B cell (primary cell): ENCODE measurements around the gene COX6A2. TPM values are rescaled to one million over a fixed set of nuclear protein-coding genes. Genes with fewer than 3 reads are reported as not detected.

Experiments
- ATAC-seq: fragments of 200-7000 bp; cut with Tn5 transposase; one replicate; pipeline ENCODE4 v1.10.0; 2021; ENCODE audit warnings: low read depth, mild to moderate bottlenecking, moderate number of reproducible peaks, moderate library complexity
- CTCF ChIA-PET: fragments of 350-600 bp; sonication (Branson Sonifier 250); formaldehyde crosslinking; loops from one replicate; lab custom pipeline; 2021; ENCODE audit warnings: antibody characterized with exemption, inconsistent platforms; lab: Charles Lee
- POLR2A ChIA-PET: fragments of 350-600 bp; sonication (Branson Sonifier 250); formaldehyde crosslinking; loops from one replicate; lab custom pipeline; 2021; ENCODE audit warnings: antibody characterized with exemption; lab: Charles Lee
- DNase-seq: peaks from one replicate; pipeline ENCODE4 v3.0.0; 2013
- H2AFZ ChIP-seq: 2 replicates; pipeline ENCODE4 v1.6.1; 2012; ENCODE audit warnings: mild to moderate bottlenecking, low read depth, low read length; ENCODE audit not compliant: insufficient read depth, poor library complexity, severe bottlenecking
- H3K27ac ChIP-seq, 2 donors: 1 replicate in 1 of 2; 2 replicates in 1 of 2; pipeline ENCODE4 v1.5.1; 2012 to 2013; ENCODE audit warnings: low read length in 2 of 2, mild to moderate bottlenecking in 2 of 2, moderate library complexity in 1 of 2
- H3K27me3 ChIP-seq, 4 experiments: fragments of 200-600 bp in 1 of 4; sonication (generic) in 1 of 4; replicated peaks in 1 of 4; 1 replicate in 2 of 4; 2 replicates in 2 of 4; pipeline versions ENCODE4 v1.6.1 to v1.7.0; 2013 to 2016; ENCODE audit warnings: low read length in 3 of 4, mild to moderate bottlenecking in 2 of 4, mixed read lengths in 1 of 4, moderate library complexity in 1 of 4; ENCODE audit not compliant: insufficient read depth in 4 of 4, control insufficient read depth in 3 of 4; ENCODE audit errors: control extremely low read depth in 1 of 4
- H3K36me3 ChIP-seq, 2 experiments: replicated peaks in 1 of 2; 1 replicate in 1 of 2; 2 replicates in 1 of 2; pipeline versions ENCODE4 v1.6.1 to v1.7.1; 2013; ENCODE audit warnings: low read length in 1 of 2; ENCODE audit not compliant: insufficient read depth in 2 of 2, control insufficient read depth in 1 of 2; ENCODE audit errors: control extremely low read depth in 1 of 2, extremely low read depth in 1 of 2
- H3K4me1 ChIP-seq, 2 donors: fragments of 200-600 bp in 1 of 2; sonication (generic) in 1 of 2; 1 replicate in 1 of 2; 2 replicates in 1 of 2; pipeline versions ENCODE4 v1.5.1 to v1.6.1; 2013 to 2017; ENCODE audit warnings: low read length in 2 of 2; ENCODE audit not compliant: control insufficient read depth in 2 of 2, insufficient read depth in 2 of 2
- H3K4me2 ChIP-seq: replicated peaks from 2 replicates; pipeline ENCODE3; 2012; ENCODE audit warnings: mild to moderate bottlenecking, low read depth, low read length; ENCODE audit not compliant: poor library complexity, severe bottlenecking
- H3K4me3 ChIP-seq, 5 experiments: fragments of 200-600 bp in 1 of 5; sonication (generic) in 1 of 5; 1 replicate in 3 of 5; 2 replicates in 2 of 5; pipeline versions ENCODE4 v1.5.1 to v1.7.0; 2011 to 2016; ENCODE audit warnings: low read length in 4 of 5, mild to moderate bottlenecking in 4 of 5, low read depth in 2 of 5, control low read depth in 1 of 5, moderate library complexity in 1 of 5; ENCODE audit not compliant: insufficient read depth in 1 of 5; ENCODE audit errors: control extremely low read depth in 1 of 5, extremely low read depth in 1 of 5
- H3K79me2 ChIP-seq: fragments of 200-600 bp; sonication (generic); one replicate; pipeline ENCODE4 v1.6.0; 2016; ENCODE audit warnings: low read length; ENCODE audit not compliant: control insufficient read depth, insufficient read depth
- H3K9ac ChIP-seq: fragments of 200-600 bp; sonication (generic); 2 replicates; pipeline ENCODE4 v1.6.1; 2017; ENCODE audit warnings: mild to moderate bottlenecking, low read length, moderate library complexity
- H3K9me3 ChIP-seq, 3 donors: one replicate each; pipeline versions ENCODE4 v1.6.1 to v1.7.1; 2013; ENCODE audit warnings: low read length in 2 of 3; ENCODE audit not compliant: control insufficient read depth in 2 of 3, insufficient read depth in 1 of 3; ENCODE audit errors: control extremely low read depth in 1 of 3
- H4K20me1 ChIP-seq: 2 replicates; pipeline ENCODE4 v1.6.0; 2012; ENCODE audit warnings: mild to moderate bottlenecking, low read length; ENCODE audit not compliant: insufficient read depth, control insufficient read depth, poor library complexity, severe bottlenecking
- H3K27ac Mint-ChIP-seq: one replicate; pipeline ENCODE4 v1.8.0; 2021; ENCODE audit warnings: mixed read lengths
- H3K27me3 Mint-ChIP-seq: one replicate; pipeline ENCODE4 v1.8.0; 2021; ENCODE audit warnings: mixed read lengths
- H3K4me1 Mint-ChIP-seq: one replicate; pipeline ENCODE4 v1.8.0; 2021; ENCODE audit warnings: mixed read lengths
- H3K4me3 Mint-ChIP-seq: one replicate; pipeline ENCODE4 v1.8.0; 2021; ENCODE audit warnings: mixed read lengths
- H3K9me3 Mint-ChIP-seq: one replicate; pipeline ENCODE4 v1.8.0; 2022; ENCODE audit warnings: mixed read lengths; ENCODE audit not compliant: insufficient read depth
- EZH2 ChIP-seq: IDR thresholded peaks from 2 replicates; pipeline ENCODE4 v1.6.1; 2012; ENCODE audit warnings: borderline replicate concordance, low read depth, mild to moderate bottlenecking, moderate library complexity, low read length; ENCODE audit not compliant: insufficient read depth, poor library complexity, severe bottlenecking
- WGBS: methylation state at CpG from one replicate; pipeline ENCODE4 v1.1.5; 2013; ENCODE audit warnings: missing lambda C conversion rate; ENCODE audit not compliant: insufficient coverage; 5-methylcytosine and 5-hydroxymethylcytosine counted together
- intact Hi-C: fragments of 100-400 bp; cut with micrococcal nuclease; formaldehyde crosslinking; loops from one replicate; pipeline ENCODE4 v1.10.0; 2022
- polyA plus RNA-seq: library from polyadenylated mRNA; depleted of rRNA; stranded (reverse); fragments of >200 nt; gene quantifications from 2 replicates; pipeline ENCODE4 v1.2.3, GENCODE V29; 2012
- total RNA-seq, 2 donors: library from RNA; stranded (reverse); fragments of 120-200 nt in 1 of 2; gene quantifications; 1 replicate in 1 of 2; 2 replicates in 1 of 2; pipeline versions ENCODE4 v1.2.3 to v1.2.4, GENCODE V29; 2013 to 2022
- TF ChIP-seq, protein P1 (sequence below): fragments of 200-600 bp; IDR thresholded peaks from one replicate; pipeline ENCODE4 v1.8.0; 2022; ENCODE audit warnings: antibody characterized with exemption, mild to moderate bottlenecking

COX6A2 gene
- total and polyA plus RNA-seq, 2 donors (not counting 1 experiment from before 2014, with no cell fraction given): not detected

DNA sequence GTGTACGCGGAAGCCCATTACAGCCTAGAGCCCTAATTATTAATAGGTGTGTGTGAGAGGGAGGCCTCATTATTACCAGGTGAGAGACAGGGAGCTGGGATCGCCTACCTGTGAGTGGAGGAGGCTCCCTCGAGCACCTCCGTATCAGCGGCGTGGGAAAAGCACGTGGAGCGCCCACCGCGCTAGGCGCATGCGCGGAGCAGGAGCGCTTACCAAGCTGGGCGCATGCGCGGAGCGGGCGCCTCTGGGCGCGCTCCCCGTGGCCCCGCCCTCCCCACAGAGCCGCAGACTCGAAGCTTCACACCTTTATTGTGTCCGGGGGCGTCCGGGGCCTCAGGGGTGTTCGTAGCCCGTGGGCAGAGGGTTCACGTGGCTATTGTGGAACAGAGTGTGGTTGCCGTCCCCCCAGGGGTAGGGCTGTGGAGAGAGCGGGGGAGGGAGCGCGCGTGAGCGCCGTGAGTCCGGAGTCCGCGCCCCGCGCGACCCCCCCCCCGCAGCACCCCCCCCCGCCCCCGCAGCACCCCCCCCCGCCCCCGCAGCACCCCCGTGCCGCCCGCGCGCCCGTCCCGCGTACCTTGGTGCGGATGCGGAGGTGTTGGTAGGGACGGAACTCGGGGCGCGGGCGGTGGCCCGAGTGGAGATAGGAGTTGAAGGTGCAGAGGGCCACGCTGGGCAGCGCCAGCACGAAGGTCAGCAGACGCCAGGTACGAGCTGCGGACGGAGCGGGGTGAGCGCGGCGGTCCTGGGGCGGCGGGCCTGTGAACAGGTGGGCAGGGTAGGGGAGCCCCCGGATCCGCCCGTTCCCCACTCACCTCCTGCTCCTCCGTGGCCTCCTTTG, 500 bp downstream of the COX6A2 start:
- Histone ChIP-seq H4K20me1 (no peaks in the 10 kb centered on the region), H3K27ac (no peak overlapping the region), H3K9ac (no peak overlapping the region), H3K36me3 (no peaks in the 10 kb centered on the region), H3K9me3 (peaks cover 0 to 9% (median 0%) of the 10 kb centered on the region in 3 donors), H3K4me1 (peaks cover 3 to 7% of the 10 kb centered on the region in 2 donors), H3K27me3 (no peaks in the 10 kb centered on the region), H3K4me2 (peak overlapping the region; percentile 71), H3K4me3 (peak overlapping the region in 4 of 5 experiments; percentile 2 to 40 (median 20)), H3K79me2 (no peaks in the 10 kb centered on the region), H2AFZ (peak overlapping the region; percentile 62)
- POLR2A ChIA-PET: no interaction called here
- no peaks in the 10 kb centered on the region for H3K9me3 Mint-ChIP-seq
- intact Hi-C loops: no loop called here
- CTCF ChIA-PET: interaction anchor here (0.7 to 1.6 kb wide), 3 partner anchors 16 to 473 kb away, joined by 3 to 6 read pairs (median 3); partner anchors contain the start of gene ZNF843
- peaks cover 15% of the 10 kb centered on the region for H3K27me3 Mint-ChIP-seq
- no peak for TF ChIP-seq EZH2
- TF ChIP-seq, protein P1, sequence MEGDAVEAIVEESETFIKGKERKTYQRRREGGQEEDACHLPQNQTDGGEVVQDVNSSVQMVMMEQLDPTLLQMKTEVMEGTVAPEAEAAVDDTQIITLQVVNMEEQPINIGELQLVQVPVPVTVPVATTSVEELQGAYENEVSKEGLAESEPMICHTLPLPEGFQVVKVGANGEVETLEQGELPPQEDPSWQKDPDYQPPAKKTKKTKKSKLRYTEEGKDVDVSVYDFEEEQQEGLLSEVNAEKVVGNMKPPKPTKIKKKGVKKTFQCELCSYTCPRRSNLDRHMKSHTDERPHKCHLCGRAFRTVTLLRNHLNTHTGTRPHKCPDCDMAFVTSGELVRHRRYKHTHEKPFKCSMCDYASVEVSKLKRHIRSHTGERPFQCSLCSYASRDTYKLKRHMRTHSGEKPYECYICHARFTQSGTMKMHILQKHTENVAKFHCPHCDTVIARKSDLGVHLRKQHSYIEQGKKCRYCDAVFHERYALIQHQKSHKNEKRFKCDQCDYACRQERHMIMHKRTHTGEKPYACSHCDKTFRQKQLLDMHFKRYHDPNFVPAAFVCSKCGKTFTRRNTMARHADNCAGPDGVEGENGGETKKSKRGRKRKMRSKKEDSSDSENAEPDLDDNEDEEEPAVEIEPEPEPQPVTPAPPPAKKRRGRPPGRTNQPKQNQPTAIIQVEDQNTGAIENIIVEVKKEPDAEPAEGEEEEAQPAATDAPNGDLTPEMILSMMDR: no peak
- 49% methylated on average over 49 of the region's 83 CpGs for WGBS
- DNase-seq (peak; percentile 72), ATAC-seq (peak; percentile 39)
- H3K27ac Mint-ChIP-seq: no peak overlapping the region
- peak overlapping the region; percentile 37 for H3K4me3 Mint-ChIP-seq
- H3K4me1 Mint-ChIP-seq: peaks cover 2% of the 10 kb centered on the region

DNA sequence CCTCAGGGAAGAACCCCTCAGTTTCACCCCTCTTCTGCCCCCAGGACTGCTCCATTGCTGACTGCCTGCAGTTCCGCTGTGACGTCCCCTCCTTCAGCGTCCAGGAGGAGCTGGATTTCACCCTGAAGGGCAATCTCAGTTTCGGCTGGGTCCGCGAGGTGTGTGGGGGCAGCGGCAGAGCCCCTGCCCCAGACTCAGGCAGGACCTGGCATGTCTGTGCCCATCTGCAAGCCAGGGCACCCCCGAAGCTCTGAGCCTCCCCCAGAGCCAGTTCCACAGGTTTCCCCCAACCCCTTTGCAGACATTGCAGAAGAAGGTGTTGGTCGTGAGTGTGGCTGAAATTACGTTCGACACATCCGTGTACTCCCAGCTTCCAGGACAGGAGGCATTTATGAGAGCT, 4.4 kb downstream of the COX6A2 start:
- Mint-ChIP-seq H3K4me1 (no peaks in the 10 kb centered on the region), H3K27ac (no peak overlapping the region), H3K4me3 (no peak overlapping the region), H3K9me3 (no peaks in the 10 kb centered on the region), H3K27me3 (peaks cover 15% of the 10 kb centered on the region)
- no peaks in the 10 kb centered on the region for H4K20me1 ChIP-seq
- POLR2A ChIA-PET: interaction anchor here (0.7 kb wide), 1 partner anchor 461 kb away, joined by 5 read pairs; no protein-coding TSS in a partner anchor
- peaks cover 3 to 7% of the 10 kb centered on the region in 2 donors for H3K4me1 ChIP-seq
- no peak overlapping the region for H2AFZ ChIP-seq
- CTCF ChIA-PET: no interaction called here
- no peak overlapping the region for H3K27ac ChIP-seq
- no peaks in the 10 kb centered on the region for H3K36me3 ChIP-seq
- H3K4me2 ChIP-seq: no peak overlapping the region
- peaks cover 0 to 9% (median 0%) of the 10 kb centered on the region in 3 donors for H3K9me3 ChIP-seq
- TF ChIP-seq, protein P1: no peak
- no peak for TF ChIP-seq EZH2
- intact Hi-C loops: no loop called here
- H3K4me3 ChIP-seq: no peak overlapping the region
- no peak for DNase-seq
- no peak for ATAC-seq
- 88% methylated on average over 9 of the region's 12 CpGs for WGBS
- no peaks in the 10 kb centered on the region for H3K27me3 ChIP-seq
- H3K79me2 ChIP-seq: no peaks in the 10 kb centered on the region
- H3K9ac ChIP-seq: no peak overlapping the region
